Spleen (tissue), 7 donors: ENCODE data around the gene LARP1.

Experiments used
- POLR2AphosphoS5 ChIP-seq, 3 donors: sonication (generic); formaldehyde crosslinking; IDR thresholded peaks; one replicate each; pipeline ENCODE4 v1.5.1; 2017; ENCODE audit warnings: antibody characterized with exemption in 3 of 3
- TF ChIP-seq, protein P1 (sequence below), 11 experiments: fragments of 200-600 bp in 7 of 11; fragments of 450-650 bp in 4 of 11; sonication (generic) in 4 of 11; IDR thresholded peaks in 8 of 11; conservative IDR thresholded peaks in 3 of 11; 1 replicate in 7 of 11; 2 replicates in 4 of 11; pipeline versions ENCODE4 v1.4.0 to v1.8.0; 2016 to 2021; ENCODE audit warnings: antibody characterized with exemption in 11 of 11, inconsistent platforms in 4 of 11, mild to moderate bottlenecking in 1 of 11
- donor health status: DM: no; HTN: no; CAD: no; lungs with moderate emphysema.
- donor health status: DM: no; HTN: no; CAD: no.
- donor health status: DM: no; HTN: no; CAD: no.

DNA sequence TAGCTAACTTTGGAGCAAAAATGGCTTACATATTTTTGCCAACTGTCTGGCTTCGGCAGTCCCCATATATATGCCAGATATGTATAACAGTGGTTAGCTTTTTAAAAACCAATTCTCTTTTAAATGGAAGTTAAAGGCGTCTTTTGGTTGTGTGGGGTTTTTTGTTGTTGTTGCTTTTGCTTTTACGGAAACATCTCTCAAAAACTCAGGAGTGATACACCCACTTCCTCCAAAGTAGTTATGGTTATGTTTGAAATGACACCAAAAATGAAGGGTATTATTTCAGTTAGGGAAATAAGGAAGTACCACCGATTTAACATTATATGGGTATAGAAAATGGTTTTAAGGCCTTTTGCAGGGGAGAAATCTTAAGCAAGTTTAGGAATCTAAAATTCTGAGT is 105.6 kb downstream of the LARP1 start:
- TF ChIP-seq POLR2AphosphoS5 (IDR thresholded peaks at IDR 0.05), result no peak
- TF ChIP-seq, protein P1, sequence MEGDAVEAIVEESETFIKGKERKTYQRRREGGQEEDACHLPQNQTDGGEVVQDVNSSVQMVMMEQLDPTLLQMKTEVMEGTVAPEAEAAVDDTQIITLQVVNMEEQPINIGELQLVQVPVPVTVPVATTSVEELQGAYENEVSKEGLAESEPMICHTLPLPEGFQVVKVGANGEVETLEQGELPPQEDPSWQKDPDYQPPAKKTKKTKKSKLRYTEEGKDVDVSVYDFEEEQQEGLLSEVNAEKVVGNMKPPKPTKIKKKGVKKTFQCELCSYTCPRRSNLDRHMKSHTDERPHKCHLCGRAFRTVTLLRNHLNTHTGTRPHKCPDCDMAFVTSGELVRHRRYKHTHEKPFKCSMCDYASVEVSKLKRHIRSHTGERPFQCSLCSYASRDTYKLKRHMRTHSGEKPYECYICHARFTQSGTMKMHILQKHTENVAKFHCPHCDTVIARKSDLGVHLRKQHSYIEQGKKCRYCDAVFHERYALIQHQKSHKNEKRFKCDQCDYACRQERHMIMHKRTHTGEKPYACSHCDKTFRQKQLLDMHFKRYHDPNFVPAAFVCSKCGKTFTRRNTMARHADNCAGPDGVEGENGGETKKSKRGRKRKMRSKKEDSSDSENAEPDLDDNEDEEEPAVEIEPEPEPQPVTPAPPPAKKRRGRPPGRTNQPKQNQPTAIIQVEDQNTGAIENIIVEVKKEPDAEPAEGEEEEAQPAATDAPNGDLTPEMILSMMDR (IDR thresholded peaks at IDR 0.05 in 8 of 11, conservative IDR thresholded peaks at IDR 0.05 in 3 of 11), result no peak
